ENCODE measurements around the gene F5. TPM values are rescaled to one million over a fixed set of nuclear protein-coding genes. Genes with fewer than 3 reads are reported as not detected.

Gene F5
- total and polyA plus RNA-seq, 2 donors (not counting 1 experiment from before 2014, with no cell fraction given) = under 0.01 TPM; not detected in 1

- Histone ChIP-seq H3K9me3 (ENCODE audit: control insufficient read depth, insufficient read depth, low read depth, low read length) (no peaks in the 10 kb centered on the region), H3K27me3 (ENCODE audit: control insufficient read depth, insufficient read depth, low read length) (no peaks in the 10 kb centered on the region), H3K4me1 (ENCODE audit: control insufficient read depth, extremely low read depth, insufficient read depth, low read length) (peaks cover 4% of the 10 kb centered on the region), H3K36me3 (ENCODE audit: control insufficient read depth, insufficient read depth, low read length) (no peaks in the 10 kb centered on the region), H3K27ac (ENCODE audit: insufficient read depth, low read length) (no peak overlapping the region), H4K20me1 (ENCODE audit: control insufficient read depth, extremely low read depth, insufficient read depth, low read length) (no peaks in the 10 kb centered on the region), H3K4me2 (ENCODE audit: extremely low read depth, insufficient read depth, low read length) (no peak overlapping the region), H3K79me2 (ENCODE audit: control insufficient read depth, insufficient read depth, low read length) (peaks cover 7% of the 10 kb centered on the region), H3K9ac (ENCODE audit: insufficient read depth, low read length) (no peak overlapping the region), H3K4me3 (replicated peaks in 1 of 4; ENCODE audit: control extremely low read depth in 1 of 4, insufficient read depth in 1 of 4, low read depth in 3 of 4, low read length in 4 of 4) (no peak overlapping the region), H2AFZ (ENCODE audit: low read length) (no peak overlapping the region)
- no peak for TF ChIP-seq EZH2 (IDR thresholded peaks at IDR 0.05; ENCODE audit: low read length, missing control alignments)
- TF ChIP-seq, protein P1, sequence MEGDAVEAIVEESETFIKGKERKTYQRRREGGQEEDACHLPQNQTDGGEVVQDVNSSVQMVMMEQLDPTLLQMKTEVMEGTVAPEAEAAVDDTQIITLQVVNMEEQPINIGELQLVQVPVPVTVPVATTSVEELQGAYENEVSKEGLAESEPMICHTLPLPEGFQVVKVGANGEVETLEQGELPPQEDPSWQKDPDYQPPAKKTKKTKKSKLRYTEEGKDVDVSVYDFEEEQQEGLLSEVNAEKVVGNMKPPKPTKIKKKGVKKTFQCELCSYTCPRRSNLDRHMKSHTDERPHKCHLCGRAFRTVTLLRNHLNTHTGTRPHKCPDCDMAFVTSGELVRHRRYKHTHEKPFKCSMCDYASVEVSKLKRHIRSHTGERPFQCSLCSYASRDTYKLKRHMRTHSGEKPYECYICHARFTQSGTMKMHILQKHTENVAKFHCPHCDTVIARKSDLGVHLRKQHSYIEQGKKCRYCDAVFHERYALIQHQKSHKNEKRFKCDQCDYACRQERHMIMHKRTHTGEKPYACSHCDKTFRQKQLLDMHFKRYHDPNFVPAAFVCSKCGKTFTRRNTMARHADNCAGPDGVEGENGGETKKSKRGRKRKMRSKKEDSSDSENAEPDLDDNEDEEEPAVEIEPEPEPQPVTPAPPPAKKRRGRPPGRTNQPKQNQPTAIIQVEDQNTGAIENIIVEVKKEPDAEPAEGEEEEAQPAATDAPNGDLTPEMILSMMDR (conservative IDR thresholded peaks at IDR 0.05 in 1 of 2, IDR thresholded peaks at IDR 0.05 in 1 of 2; ENCODE audit: low read depth in 1 of 2, low read length in 2 of 2) = no peak
- no peak for DNase-seq (ENCODE audit: low read depth in 2 of 2)
These were observed 98.1 kb downstream of the F5 start for GRCh38 chr1:169488157-169488556.

DNA sequence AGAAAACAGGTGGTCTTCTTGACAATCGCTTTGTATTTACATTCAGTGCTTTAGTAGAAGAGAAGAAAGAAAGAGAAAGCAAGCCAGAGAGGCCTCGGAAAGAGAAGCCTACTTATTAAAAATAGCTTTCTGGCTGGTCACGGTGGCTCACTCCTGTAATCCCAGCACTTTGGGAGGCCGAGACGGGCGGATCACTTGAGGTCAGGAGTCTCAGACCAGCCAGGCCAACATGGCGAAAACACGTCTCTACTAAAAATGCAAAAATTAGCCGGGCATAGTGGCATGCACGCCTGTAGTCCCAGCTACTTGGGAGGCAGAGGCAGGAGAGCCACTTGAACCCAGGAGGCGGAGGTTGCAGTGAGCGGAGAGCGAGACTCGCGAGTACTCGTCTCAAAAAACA is 98.7 kb downstream of the F5 start:
- Histone ChIP-seq H2AFZ (ENCODE audit: low read length) (no peak overlapping the region), H3K4me2 (ENCODE audit: extremely low read depth, insufficient read depth, low read length) (no peak overlapping the region), H3K9me3 (ENCODE audit: control insufficient read depth, insufficient read depth, low read depth, low read length) (no peaks in the 10 kb centered on the region), H3K9ac (ENCODE audit: insufficient read depth, low read length) (no peak overlapping the region), H3K27ac (ENCODE audit: insufficient read depth, low read length) (no peak overlapping the region), H4K20me1 (ENCODE audit: control insufficient read depth, extremely low read depth, insufficient read depth, low read length) (no peaks in the 10 kb centered on the region), H3K27me3 (ENCODE audit: control insufficient read depth, insufficient read depth, low read length) (no peaks in the 10 kb centered on the region), H3K79me2 (ENCODE audit: control insufficient read depth, insufficient read depth, low read length) (peaks cover 7% of the 10 kb centered on the region), H3K4me3 (replicated peaks in 1 of 4; ENCODE audit: control extremely low read depth in 1 of 4, insufficient read depth in 1 of 4, low read depth in 3 of 4, low read length in 4 of 4) (no peak overlapping the region), H3K36me3 (ENCODE audit: control insufficient read depth, insufficient read depth, low read length) (no peaks in the 10 kb centered on the region), H3K4me1 (ENCODE audit: control insufficient read depth, extremely low read depth, insufficient read depth, low read length) (peaks cover 4% of the 10 kb centered on the region)
- DNase-seq (ENCODE audit: low read depth in 2 of 2) = no peak
- no peak for TF ChIP-seq EZH2 (IDR thresholded peaks at IDR 0.05; ENCODE audit: low read length, missing control alignments)
- TF ChIP-seq, protein P1 (conservative IDR thresholded peaks at IDR 0.05 in 1 of 2, IDR thresholded peaks at IDR 0.05 in 1 of 2; ENCODE audit: low read depth in 1 of 2, low read length in 2 of 2) = no peak

DNA sequence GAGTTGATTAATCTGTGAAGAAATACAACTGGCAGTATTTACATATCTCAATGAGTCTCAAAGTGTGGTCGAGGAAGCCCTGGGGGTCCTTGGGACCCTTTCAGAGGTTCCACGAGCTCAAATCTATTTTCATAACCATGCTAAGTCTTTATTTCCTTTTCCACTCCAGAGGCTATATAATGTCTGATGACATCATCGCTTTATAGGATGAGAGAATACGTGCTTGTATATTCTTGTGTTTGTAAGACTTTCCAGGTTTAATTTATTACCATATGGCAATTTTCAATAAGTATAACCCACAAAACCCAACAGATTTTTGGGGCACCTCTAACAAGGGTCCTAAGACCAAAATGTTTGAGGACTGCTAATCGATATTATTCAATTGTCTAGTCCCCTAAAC is 99.1 kb downstream of the F5 start:
- peak overlapping the region; percentile 1 for H2AFZ ChIP-seq (ENCODE audit: low read length)
- peaks cover 7% of the 10 kb centered on the region for H3K79me2 ChIP-seq (ENCODE audit: control insufficient read depth, insufficient read depth, low read length)
- no peaks in the 10 kb centered on the region for H3K27me3 ChIP-seq (ENCODE audit: control insufficient read depth, insufficient read depth, low read length)
- H3K4me3 ChIP-seq (replicated peaks in 1 of 4; ENCODE audit: control extremely low read depth in 1 of 4, insufficient read depth in 1 of 4, low read depth in 3 of 4, low read length in 4 of 4) = peak overlapping the region; percentile 13 to 94 (median 54)
- H3K27ac ChIP-seq (ENCODE audit: insufficient read depth, low read length) = peak overlapping the region; percentile 90
- H3K36me3 ChIP-seq (ENCODE audit: control insufficient read depth, insufficient read depth, low read length) = no peaks in the 10 kb centered on the region
- H3K4me1 ChIP-seq (ENCODE audit: control insufficient read depth, extremely low read depth, insufficient read depth, low read length) = peaks cover 4% of the 10 kb centered on the region
- no peak for TF ChIP-seq EZH2 (IDR thresholded peaks at IDR 0.05; ENCODE audit: low read length, missing control alignments)
- TF ChIP-seq, protein P1 (conservative IDR thresholded peaks at IDR 0.05 in 1 of 2, IDR thresholded peaks at IDR 0.05 in 1 of 2; ENCODE audit: low read depth in 1 of 2, low read length in 2 of 2) = no peak
- peak overlapping the region; percentile 77 for H3K4me2 ChIP-seq (ENCODE audit: extremely low read depth, insufficient read depth, low read length)
- DNase-seq (ENCODE audit: low read depth in 2 of 2) = peak in 1 of 2 donors; percentile 21
- no peaks in the 10 kb centered on the region for H4K20me1 ChIP-seq (ENCODE audit: control insufficient read depth, extremely low read depth, insufficient read depth, low read length)
- no peaks in the 10 kb centered on the region for H3K9me3 ChIP-seq (ENCODE audit: control insufficient read depth, insufficient read depth, low read depth, low read length)
- H3K9ac ChIP-seq (ENCODE audit: insufficient read depth, low read length) = no peak overlapping the region
